GM23338 (cell line): ENCODE measurements around the gene DPYSL5. TPM values are rescaled to one million over a fixed set of nuclear protein-coding genes. Genes with fewer than 3 reads are reported as not detected.

Experiments
- ATAC-seq: fragments of 200-7000 bp; cut with Tn5 transposase; 3 replicates; pipeline ENCODE4 v1.9.1; 2020
- DNase-seq: peaks from one replicate; pipeline ENCODE4 v3.0.0-alpha.2; 2015; ENCODE audit warnings: low spot score
- H2AFZ ChIP-seq: fragments of 200-600 bp; sonication (generic); 2 replicates; pipeline ENCODE4 v1.8.0; 2016; ENCODE audit warnings: antibody characterized with exemption, mild to moderate bottlenecking, moderate library complexity
- H3F3A ChIP-seq: fragments of 200-600 bp; sonication (generic); replicated peaks from 2 replicates; pipeline ENCODE4 v1.8.0; 2017; ENCODE audit warnings: antibody characterized with exemption, mixed run types, low read depth
- H3K27ac ChIP-seq: fragments of 200-600 bp; sonication (generic); 2 replicates; pipeline ENCODE4 v1.6.1; 2016; ENCODE audit warnings: low read depth
- H3K27me3 ChIP-seq: fragments of 200-600 bp; sonication (generic); 2 replicates; pipeline ENCODE4 v1.8.0; 2016; ENCODE audit warnings: mild to moderate bottlenecking, mixed run types, moderate library complexity; ENCODE audit not compliant: insufficient read depth
- H3K36me3 ChIP-seq: fragments of 200-600 bp; sonication (generic); 2 replicates; pipeline ENCODE4 v1.8.0; 2016; ENCODE audit warnings: mild to moderate bottlenecking; ENCODE audit not compliant: insufficient read depth
- H3K4me1 ChIP-seq: fragments of 200-600 bp; sonication (generic); 2 replicates; pipeline ENCODE4 v1.8.0; 2016; ENCODE audit warnings: mild to moderate bottlenecking, moderate library complexity; ENCODE audit not compliant: insufficient read depth
- H3K4me2 ChIP-seq: fragments of 200-600 bp; sonication (generic); 2 replicates; pipeline ENCODE4 v1.7.1; 2017; ENCODE audit warnings: mixed run types
- H3K4me3 ChIP-seq: fragments of 200-600 bp; sonication (generic); 2 replicates; pipeline ENCODE4 v1.6.1; 2016; ENCODE audit warnings: mixed run types
- H3K79me2 ChIP-seq: fragments of 200-600 bp; sonication (generic); replicated peaks from 2 replicates; pipeline ENCODE4 v1.8.0; 2017; ENCODE audit warnings: mild to moderate bottlenecking; ENCODE audit not compliant: insufficient read depth
- H3K9me2 ChIP-seq: fragments of 200-600 bp; sonication (generic); 2 replicates; pipeline ENCODE4 v1.8.0; 2017; ENCODE audit not compliant: insufficient read depth
- H4K20me1 ChIP-seq: fragments of 200-600 bp; sonication (generic); replicated peaks from 2 replicates; pipeline ENCODE4 v1.8.0; 2017; ENCODE audit warnings: mild to moderate bottlenecking; ENCODE audit not compliant: insufficient read depth
- H3K27ac Mint-ChIP-seq: 2 replicates; pipeline ENCODE4 v1.8.0; 2020; ENCODE audit warnings: inconsistent platforms, mild to moderate bottlenecking, moderate library complexity, mixed read lengths
- H3K27me3 Mint-ChIP-seq: 3 replicates; pipeline ENCODE4 v1.8.0; 2022; ENCODE audit warnings: low read depth, mild to moderate bottlenecking, moderate library complexity, mixed read lengths, inconsistent platforms; ENCODE audit not compliant: insufficient read depth, poor library complexity
- H3K36me3 Mint-ChIP-seq: 3 replicates; pipeline ENCODE4 v1.8.0; 2021; ENCODE audit warnings: low read depth, mild to moderate bottlenecking, inconsistent platforms, moderate library complexity, mixed read lengths
- H3K4me1 Mint-ChIP-seq: 3 replicates; pipeline ENCODE4 v1.8.0; 2020; ENCODE audit warnings: mild to moderate bottlenecking, inconsistent platforms, mixed read lengths
- H3K4me3 Mint-ChIP-seq: 3 replicates; pipeline ENCODE4 v1.8.0; 2021; ENCODE audit warnings: moderate library complexity, mild to moderate bottlenecking, inconsistent platforms, mixed read lengths
- H3K9me3 Mint-ChIP-seq: 3 replicates; pipeline ENCODE4 v1.8.0; 2020; ENCODE audit warnings: moderate library complexity, mild to moderate bottlenecking, inconsistent platforms, mixed read lengths
- CREB1 ChIP-seq: fragments of 250-450 bp; sonication (Bioruptor Pico); IDR thresholded peaks from 2 replicates; pipeline ENCODE4 v1.5.0; 2020; ENCODE audit warnings: low read depth, mild to moderate bottlenecking, moderate library complexity
- EZH2 ChIP-seq: fragments of 200-600 bp; sonication (generic); IDR thresholded peaks from one replicate; pipeline ENCODE4 v1.8.0; 2017; ENCODE audit warnings: antibody characterized with exemption, mild to moderate bottlenecking, low read depth; ENCODE audit not compliant: unreplicated experiment
- EZH2phosphoT487 ChIP-seq: fragments of 200-600 bp; sonication (generic); IDR thresholded peaks from one replicate; pipeline ENCODE4 v1.8.1; 2018; ENCODE audit warnings: antibody characterized with exemption; ENCODE audit not compliant: unreplicated experiment
- JUNB ChIP-seq: IDR thresholded peaks from one replicate; pipeline ENCODE4 v1.6.1; 2016; ENCODE audit warnings: antibody characterized with exemption; ENCODE audit not compliant: unreplicated experiment
- NANOG ChIP-seq: IDR thresholded peaks from 2 replicates; pipeline ENCODE4 v1.6.1; 2016; ENCODE audit warnings: antibody characterized with exemption, borderline replicate concordance
- POLR2AphosphoS5 ChIP-seq: IDR thresholded peaks from 2 replicates; pipeline ENCODE4 v1.6.1; 2016; ENCODE audit warnings: antibody characterized with exemption, low read depth
- REST ChIP-seq: IDR thresholded peaks from one replicate; pipeline ENCODE4 v1.6.1; 2018; ENCODE audit warnings: antibody characterized with exemption; ENCODE audit not compliant: unreplicated experiment
- STAT1 ChIP-seq: IDR thresholded peaks from one replicate; pipeline ENCODE4 v1.6.1; 2016; ENCODE audit warnings: antibody characterized with exemption; ENCODE audit not compliant: unreplicated experiment
- ZNF114 ChIP-seq: fragments of 250-450 bp; sonication (Bioruptor Pico); IDR thresholded peaks from 2 replicates; pipeline ENCODE4 v1.5.0; 2020; ENCODE audit warnings: mild to moderate bottlenecking, moderate library complexity
- ZNF331 ChIP-seq: fragments of 250-450 bp; sonication (Bioruptor Pico); IDR thresholded peaks from 2 replicates; pipeline ENCODE4 v1.5.0; 2020; ENCODE audit warnings: low read depth, mild to moderate bottlenecking, moderate library complexity
- polyA plus RNA-seq: library from polyadenylated mRNA; unstranded; fragments of >200 nt; fragmentation: Nextera tagmentation; extraction: Ambion mirVana; gene quantifications from 2 replicates; pipeline ENCODE4 v1.2.1, GENCODE V29; 2016
- total RNA-seq: library from RNA; depleted of rRNA; stranded (reverse); fragments of >200 nt; shearing (Covaris generic); gene quantifications from 2 replicates; pipeline ENCODE4 v1.2.3, GENCODE V29; 2014
- TF ChIP-seq, protein P1 (sequence below): fragments of 250-450 bp; sonication (Bioruptor Pico); IDR thresholded peaks from 2 replicates; pipeline ENCODE4 v1.5.0; 2020; ENCODE audit warnings: mild to moderate bottlenecking, moderate library complexity
- TF ChIP-seq, protein P2 (sequence below): IDR thresholded peaks from 2 replicates; pipeline ENCODE4 v1.6.1; 2016; ENCODE audit warnings: antibody characterized with exemption
- TF ChIP-seq, protein P3 (sequence below), 2 experiments: fragments of 200-600 bp in 1 of 2; sonication (generic) in 1 of 2; conservative IDR thresholded peaks; 2 replicates each; pipeline versions ENCODE4 v1.5.1 to v1.6.1; 2016 to 2017; ENCODE audit warnings: antibody characterized with exemption in 2 of 2, low read depth in 2 of 2, mild to moderate bottlenecking in 2 of 2, moderate library complexity in 1 of 2

DPYSL5 gene
- total and polyA plus RNA-seq, 2 experiments from 2014 or later: 3.1 to 8.1 TPM

GRCh38 chr2:26854283-26854827 is 6.4 kb downstream of the DPYSL5 start:
- H3K36me3 Mint-ChIP-seq: no peaks in the 10 kb centered on the region
- no peaks in the 10 kb centered on the region for H3K79me2 ChIP-seq
- 0 out of 3 replicates have a peak, but pooled peaks cover 2% of the 10 kb centered on the region for H3K4me1 Mint-ChIP-seq
- no peak overlapping the region for H3K4me3 ChIP-seq
- H3F3A ChIP-seq: no peaks in the 10 kb centered on the region
- peaks cover 36% of the 10 kb centered on the region for H3K27me3 Mint-ChIP-seq
- DNase-seq (no peak), ATAC-seq (no peak)
- TF ChIP-seq ZNF331 (CRISPR knock-in tag): no peak
- TF ChIP-seq EZH2: no peak
- TF ChIP-seq, protein P1, sequence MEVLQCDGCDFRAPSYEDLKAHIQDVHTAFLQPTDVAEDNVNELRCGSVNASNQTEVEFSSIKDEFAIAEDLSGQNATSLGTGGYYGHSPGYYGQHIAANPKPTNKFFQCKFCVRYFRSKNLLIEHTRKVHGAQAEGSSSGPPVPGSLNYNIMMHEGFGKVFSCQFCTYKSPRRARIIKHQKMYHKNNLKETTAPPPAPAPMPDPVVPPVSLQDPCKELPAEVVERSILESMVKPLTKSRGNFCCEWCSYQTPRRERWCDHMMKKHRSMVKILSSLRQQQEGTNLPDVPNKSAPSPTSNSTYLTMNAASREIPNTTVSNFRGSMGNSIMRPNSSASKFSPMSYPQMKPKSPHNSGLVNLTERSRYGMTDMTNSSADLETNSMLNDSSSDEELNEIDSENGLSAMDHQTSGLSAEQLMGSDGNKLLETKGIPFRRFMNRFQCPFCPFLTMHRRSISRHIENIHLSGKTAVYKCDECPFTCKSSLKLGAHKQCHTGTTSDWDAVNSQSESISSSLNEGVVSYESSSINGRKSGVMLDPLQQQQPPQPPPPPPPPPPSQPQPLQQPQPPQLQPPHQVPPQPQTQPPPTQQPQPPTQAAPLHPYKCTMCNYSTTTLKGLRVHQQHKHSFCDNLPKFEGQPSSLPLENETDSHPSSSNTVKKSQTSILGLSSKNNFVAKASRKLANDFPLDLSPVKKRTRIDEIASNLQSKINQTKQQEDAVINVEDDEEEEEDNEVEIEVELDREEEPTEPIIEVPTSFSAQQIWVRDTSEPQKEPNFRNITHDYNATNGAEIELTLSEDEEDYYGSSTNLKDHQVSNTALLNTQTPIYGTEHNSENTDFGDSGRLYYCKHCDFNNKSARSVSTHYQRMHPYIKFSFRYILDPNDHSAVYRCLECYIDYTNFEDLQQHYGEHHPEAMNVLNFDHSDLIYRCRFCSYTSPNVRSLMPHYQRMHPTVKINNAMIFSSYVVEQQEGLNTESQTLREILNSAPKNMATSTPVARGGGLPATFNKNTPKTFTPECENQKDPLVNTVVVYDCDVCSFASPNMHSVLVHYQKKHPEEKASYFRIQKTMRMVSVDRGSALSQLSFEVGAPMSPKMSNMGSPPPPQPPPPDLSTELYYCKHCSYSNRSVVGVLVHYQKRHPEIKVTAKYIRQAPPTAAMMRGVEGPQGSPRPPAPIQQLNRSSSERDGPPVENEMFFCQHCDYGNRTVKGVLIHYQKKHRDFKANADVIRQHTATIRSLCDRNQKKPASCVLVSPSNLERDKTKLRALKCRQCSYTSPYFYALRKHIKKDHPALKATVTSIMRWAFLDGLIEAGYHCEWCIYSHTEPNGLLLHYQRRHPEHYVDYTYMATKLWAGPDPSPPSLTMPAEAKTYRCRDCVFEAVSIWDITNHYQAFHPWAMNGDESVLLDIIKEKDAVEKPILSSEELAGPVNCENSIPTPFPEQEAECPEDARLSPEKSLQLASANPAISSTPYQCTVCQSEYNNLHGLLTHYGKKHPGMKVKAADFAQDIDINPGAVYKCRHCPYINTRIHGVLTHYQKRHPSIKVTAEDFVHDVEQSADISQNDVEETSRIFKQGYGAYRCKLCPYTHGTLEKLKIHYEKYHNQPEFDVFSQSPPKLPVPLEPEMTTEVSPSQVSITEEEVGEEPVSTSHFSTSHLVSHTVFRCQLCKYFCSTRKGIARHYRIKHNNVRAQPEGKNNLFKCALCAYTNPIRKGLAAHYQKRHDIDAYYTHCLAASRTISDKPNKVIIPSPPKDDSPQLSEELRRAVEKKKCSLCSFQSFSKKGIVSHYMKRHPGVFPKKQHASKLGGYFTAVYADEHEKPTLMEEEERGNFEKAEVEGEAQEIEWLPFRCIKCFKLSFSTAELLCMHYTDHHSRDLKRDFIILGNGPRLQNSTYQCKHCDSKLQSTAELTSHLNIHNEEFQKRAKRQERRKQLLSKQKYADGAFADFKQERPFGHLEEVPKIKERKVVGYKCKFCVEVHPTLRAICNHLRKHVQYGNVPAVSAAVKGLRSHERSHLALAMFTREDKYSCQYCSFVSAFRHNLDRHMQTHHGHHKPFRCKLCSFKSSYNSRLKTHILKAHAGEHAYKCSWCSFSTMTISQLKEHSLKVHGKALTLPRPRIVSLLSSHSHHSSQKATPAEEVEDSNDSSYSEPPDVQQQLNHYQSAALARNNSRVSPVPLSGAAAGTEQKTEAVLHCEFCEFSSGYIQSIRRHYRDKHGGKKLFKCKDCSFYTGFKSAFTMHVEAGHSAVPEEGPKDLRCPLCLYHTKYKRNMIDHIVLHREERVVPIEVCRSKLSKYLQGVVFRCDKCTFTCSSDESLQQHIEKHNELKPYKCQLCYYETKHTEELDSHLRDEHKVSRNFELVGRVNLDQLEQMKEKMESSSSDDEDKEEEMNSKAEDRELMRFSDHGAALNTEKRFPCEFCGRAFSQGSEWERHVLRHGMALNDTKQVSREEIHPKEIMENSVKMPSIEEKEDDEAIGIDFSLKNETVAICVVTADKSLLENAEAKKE (CRISPR knock-in tag): no peak
- no peak for TF ChIP-seq CREB1 (CRISPR knock-in tag)
- TF ChIP-seq, protein P2, sequence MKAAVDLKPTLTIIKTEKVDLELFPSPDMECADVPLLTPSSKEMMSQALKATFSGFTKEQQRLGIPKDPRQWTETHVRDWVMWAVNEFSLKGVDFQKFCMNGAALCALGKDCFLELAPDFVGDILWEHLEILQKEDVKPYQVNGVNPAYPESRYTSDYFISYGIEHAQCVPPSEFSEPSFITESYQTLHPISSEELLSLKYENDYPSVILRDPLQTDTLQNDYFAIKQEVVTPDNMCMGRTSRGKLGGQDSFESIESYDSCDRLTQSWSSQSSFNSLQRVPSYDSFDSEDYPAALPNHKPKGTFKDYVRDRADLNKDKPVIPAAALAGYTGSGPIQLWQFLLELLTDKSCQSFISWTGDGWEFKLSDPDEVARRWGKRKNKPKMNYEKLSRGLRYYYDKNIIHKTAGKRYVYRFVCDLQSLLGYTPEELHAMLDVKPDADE: no peak
- no peak for TF ChIP-seq NANOG
- no peak for TF ChIP-seq ZNF114 (CRISPR knock-in tag)
- no peak for TF ChIP-seq REST
- TF ChIP-seq EZH2phosphoT487: no peak
- no peak for TF ChIP-seq JUNB
- TF ChIP-seq STAT1: no peak
- no peak for TF ChIP-seq POLR2AphosphoS5
- TF ChIP-seq, protein P3, sequence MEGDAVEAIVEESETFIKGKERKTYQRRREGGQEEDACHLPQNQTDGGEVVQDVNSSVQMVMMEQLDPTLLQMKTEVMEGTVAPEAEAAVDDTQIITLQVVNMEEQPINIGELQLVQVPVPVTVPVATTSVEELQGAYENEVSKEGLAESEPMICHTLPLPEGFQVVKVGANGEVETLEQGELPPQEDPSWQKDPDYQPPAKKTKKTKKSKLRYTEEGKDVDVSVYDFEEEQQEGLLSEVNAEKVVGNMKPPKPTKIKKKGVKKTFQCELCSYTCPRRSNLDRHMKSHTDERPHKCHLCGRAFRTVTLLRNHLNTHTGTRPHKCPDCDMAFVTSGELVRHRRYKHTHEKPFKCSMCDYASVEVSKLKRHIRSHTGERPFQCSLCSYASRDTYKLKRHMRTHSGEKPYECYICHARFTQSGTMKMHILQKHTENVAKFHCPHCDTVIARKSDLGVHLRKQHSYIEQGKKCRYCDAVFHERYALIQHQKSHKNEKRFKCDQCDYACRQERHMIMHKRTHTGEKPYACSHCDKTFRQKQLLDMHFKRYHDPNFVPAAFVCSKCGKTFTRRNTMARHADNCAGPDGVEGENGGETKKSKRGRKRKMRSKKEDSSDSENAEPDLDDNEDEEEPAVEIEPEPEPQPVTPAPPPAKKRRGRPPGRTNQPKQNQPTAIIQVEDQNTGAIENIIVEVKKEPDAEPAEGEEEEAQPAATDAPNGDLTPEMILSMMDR (conservative IDR thresholded peaks at IDR 0.05; ENCODE audit: low read depth in 2 of 2): no peak
- H3K36me3 ChIP-seq: no peaks in the 10 kb centered on the region
- no peak overlapping the region for H2AFZ ChIP-seq
- no peak overlapping the region for H3K4me3 Mint-ChIP-seq
- no peaks in the 10 kb centered on the region for H3K9me3 Mint-ChIP-seq
- H3K9me2 ChIP-seq: no peaks in the 10 kb centered on the region
- no peak overlapping the region for H3K4me2 ChIP-seq
- no peaks in the 10 kb centered on the region for H3K4me1 ChIP-seq
- H3K27me3 ChIP-seq: peaks cover 53% of the 10 kb centered on the region
- peaks cover 25% of the 10 kb centered on the region for H4K20me1 ChIP-seq
- no peak overlapping the region for H3K27ac Mint-ChIP-seq
- H3K27ac ChIP-seq: no peak overlapping the region
